H9 (cell line): ENCODE results near the gene RAPH1. TPM values are rescaled to one million over a fixed set of nuclear protein-coding genes. Genes with fewer than 3 reads are reported as not detected.
"Not testable (repeated sequence)": the region's sequence is repeated elsewhere in the genome, so short reads cannot be mapped to it uniquely, and the experiment has no call there.

Experiments
- DNase-seq: peaks from one replicate; pipeline ENCODE4 v3.0.0-alpha.2; 2017
- H2AFZ ChIP-seq: one replicate; pipeline ENCODE4 v1.6.1; 2013; ENCODE audit warnings: mild to moderate bottlenecking, low read length, control low read depth, moderate library complexity
- H2AK5ac ChIP-seq: 2 replicates; pipeline ENCODE4 v1.6.1; 2013; ENCODE audit warnings: low read length, control low read depth, mixed read lengths; ENCODE audit not compliant: insufficient read length
- H2BK120ac ChIP-seq: one replicate; pipeline ENCODE4 v1.6.1; 2013; ENCODE audit warnings: low read depth, mild to moderate bottlenecking, low read length, control low read depth, inconsistent platforms; ENCODE audit not compliant: poor library complexity, severe bottlenecking
- H2BK12ac ChIP-seq: 2 replicates; pipeline ENCODE4 v1.6.1; 2013; ENCODE audit warnings: low read length, control low read depth, mixed read lengths, low read depth; ENCODE audit not compliant: insufficient read length
- H2BK15ac ChIP-seq: 2 replicates; pipeline ENCODE4 v1.6.1; 2013; ENCODE audit warnings: low read depth, low read length, control low read depth
- H2BK20ac ChIP-seq: one replicate; pipeline ENCODE4 v1.6.1; 2013; ENCODE audit warnings: low read depth, mild to moderate bottlenecking, low read length, control low read depth, inconsistent platforms; ENCODE audit not compliant: poor library complexity, severe bottlenecking
- H2BK5ac ChIP-seq: 2 replicates; pipeline ENCODE4 v1.6.1; 2013; ENCODE audit warnings: low read length, control low read depth, mixed read lengths; ENCODE audit not compliant: insufficient read length
- H3K14ac ChIP-seq: 2 replicates; pipeline ENCODE4 v1.6.1; 2013; ENCODE audit warnings: low read length, control low read depth; ENCODE audit not compliant: insufficient read depth
- H3K18ac ChIP-seq: 2 replicates; pipeline ENCODE4 v1.6.1; 2013; ENCODE audit warnings: low read depth, mild to moderate bottlenecking, mixed read lengths, low read length, control low read depth; ENCODE audit not compliant: insufficient read length
- H3K23ac ChIP-seq: 2 replicates; pipeline ENCODE4 v1.6.1; 2013; ENCODE audit warnings: low read length, control low read depth, mixed read lengths, low read depth; ENCODE audit not compliant: insufficient read length
- H3K23me2 ChIP-seq: 2 replicates; pipeline ENCODE4 v1.6.1; 2013; ENCODE audit warnings: low read depth, mild to moderate bottlenecking, mixed read lengths, low read length, control low read depth; ENCODE audit not compliant: insufficient read length, poor library complexity, severe bottlenecking
- H3K27ac ChIP-seq: 2 replicates; pipeline ENCODE4 v1.5.1; 2013; ENCODE audit warnings: low read length, control low read depth, mixed read lengths, low read depth; ENCODE audit not compliant: insufficient read length
- H3K27me3 ChIP-seq: 2 replicates; pipeline ENCODE4 v1.6.1; 2013; ENCODE audit warnings: low read length, control low read depth, inconsistent platforms; ENCODE audit not compliant: insufficient read depth
- H3K4ac ChIP-seq: 2 replicates; pipeline ENCODE4 v1.6.1; 2013; ENCODE audit warnings: low read depth, mild to moderate bottlenecking, control low read depth, inconsistent platforms, low read length, moderate library complexity
- H3K4me1 ChIP-seq: 2 replicates; pipeline ENCODE4 v1.6.1; 2013; ENCODE audit warnings: low read length, control low read depth, inconsistent platforms; ENCODE audit not compliant: insufficient read depth
- H3K4me2 ChIP-seq: 2 replicates; pipeline ENCODE4 v1.6.1; 2013; ENCODE audit warnings: low read length, control low read depth, mixed read lengths; ENCODE audit not compliant: insufficient read length, insufficient read depth
- H3K56ac ChIP-seq: 2 replicates; pipeline ENCODE4 v1.6.1; 2013; ENCODE audit warnings: low read depth, mild to moderate bottlenecking, mixed read lengths, low read length, control low read depth; ENCODE audit not compliant: insufficient read length
- H3K79me1 ChIP-seq: 2 replicates; pipeline ENCODE4 v1.6.1; 2013; ENCODE audit warnings: low read depth, mild to moderate bottlenecking, moderate library complexity, low read length, control low read depth, inconsistent platforms; ENCODE audit not compliant: insufficient read depth, poor library complexity, severe bottlenecking
- H3K79me2 ChIP-seq: 2 replicates; pipeline ENCODE4 v1.6.1; 2013; ENCODE audit warnings: low read length, control low read depth, inconsistent platforms; ENCODE audit not compliant: insufficient read depth
- H3K9ac ChIP-seq: 2 replicates; pipeline ENCODE4 v1.6.1; 2013; ENCODE audit warnings: low read length, control low read depth, mixed read lengths; ENCODE audit not compliant: insufficient read length; ENCODE audit errors: extremely low read depth
- H3K9me3 ChIP-seq: one replicate; pipeline ENCODE4 v1.6.1; 2013; ENCODE audit warnings: low read depth, low read length, inconsistent platforms; ENCODE audit not compliant: control insufficient read depth
- H3T11ph ChIP-seq: one replicate; pipeline ENCODE4 v1.6.1; 2013; ENCODE audit warnings: mild to moderate bottlenecking, low read length, control low read depth, inconsistent platforms
- H4K20me1 ChIP-seq: one replicate; pipeline ENCODE4 v1.6.1; 2013; ENCODE audit not compliant: control insufficient read depth, insufficient read length, insufficient read depth
- H4K5ac ChIP-seq: 2 replicates; pipeline ENCODE4 v1.6.1; 2013; ENCODE audit warnings: low read depth, mild to moderate bottlenecking, mixed read lengths, low read length, control low read depth; ENCODE audit not compliant: insufficient read length
- H4K8ac ChIP-seq: replicated peaks from 2 replicates; pipeline ENCODE4 v1.6.1; 2013; ENCODE audit warnings: low read length, control low read depth, mixed read lengths, low read depth; ENCODE audit not compliant: insufficient read length
- H4K91ac ChIP-seq: 2 replicates; pipeline ENCODE4 v1.6.1; 2013; ENCODE audit warnings: low read depth, mild to moderate bottlenecking, moderate library complexity, mixed read lengths, low read length, control low read depth; ENCODE audit not compliant: insufficient read length
- H3K27ac Mint-ChIP-seq, 3 experiments: 2 replicates in 2 of 3; 3 replicates in 1 of 3; pipeline ENCODE4 v1.8.0; 2020 to 2021; ENCODE audit warnings: mixed read lengths in 3 of 3, mild to moderate bottlenecking in 1 of 3, moderate library complexity in 1 of 3
- H3K27me3 Mint-ChIP-seq: 2 replicates; pipeline ENCODE4 v1.8.0; 2021; ENCODE audit warnings: low read depth, mild to moderate bottlenecking, moderate library complexity, mixed read lengths
- H3K36me3 Mint-ChIP-seq, 3 experiments: 2 replicates in 2 of 3; 3 replicates in 1 of 3; pipeline ENCODE4 v1.8.0; 2020 to 2021; ENCODE audit warnings: low read depth in 3 of 3, mixed read lengths in 3 of 3; ENCODE audit not compliant: insufficient read depth in 1 of 3
- H3K4me1 Mint-ChIP-seq, 2 experiments: 2 replicates each; pipeline ENCODE4 v1.8.0; 2020; ENCODE audit warnings: mixed read lengths in 2 of 2
- H3K4me3 Mint-ChIP-seq, 2 experiments: 2 replicates in 1 of 2; 3 replicates in 1 of 2; pipeline ENCODE4 v1.8.0; 2020 to 2021; ENCODE audit warnings: mild to moderate bottlenecking in 2 of 2, mixed read lengths in 2 of 2, moderate library complexity in 1 of 2
- H3K9me3 Mint-ChIP-seq, 2 experiments: 2 replicates in 1 of 2; 3 replicates in 1 of 2; pipeline ENCODE4 v1.8.0; 2020; ENCODE audit warnings: mild to moderate bottlenecking in 2 of 2, mixed read lengths in 2 of 2, moderate library complexity in 1 of 2
- CTCF ChIP-seq: fragments of 200-600 bp; sonication (generic); conservative IDR thresholded peaks from 3 replicates; pipeline ENCODE4 v1.8.0; 2021; ENCODE audit warnings: antibody characterized with exemption, mild to moderate bottlenecking
- WGBS: extraction: QIAGEN DNeasy Blood & Tissue Kit; methylation state at CpG from one replicate; pipeline ENCODE4 v1.1.7; 2013; ENCODE audit warnings: missing lambda C conversion rate, low lambda C conversion rate, mixed read lengths; ENCODE audit not compliant: insufficient read length; ENCODE audit errors: extremely low coverage; 5-methylcytosine and 5-hydroxymethylcytosine counted together
- total RNA-seq: library from RNA; stranded (reverse); gene quantifications from 2 replicates; pipeline ENCODE4 v1.2.1, GENCODE V29; 2021

The RAPH1 gene
- total RNA-seq, 1 experiment from 2014 or later, result 17.1 TPM

- Histone ChIP-seq H3K4me2 (no peak overlapping the region), H3K23ac (no peak overlapping the region), H3K4ac (no peak overlapping the region), H3K18ac (no peak overlapping the region), H2BK12ac (no peak overlapping the region), H3K9ac (no peak overlapping the region), H3K23me2 (no peaks in the 10 kb centered on the region), H4K5ac (no peak overlapping the region), H2AK5ac (no peak overlapping the region), H2AFZ (no peak overlapping the region), H2BK120ac (no peak overlapping the region), H3K79me1 (no peaks in the 10 kb centered on the region), H3K56ac (no peak overlapping the region), H3K27me3 (no peaks in the 10 kb centered on the region), H3K4me1 (no peaks in the 10 kb centered on the region), H4K20me1 (no peaks in the 10 kb centered on the region), H4K8ac (no peak overlapping the region), H2BK20ac (no peak overlapping the region), H3K79me2 (no peaks in the 10 kb centered on the region), H3T11ph (no peak overlapping the region), H3K9me3 (no peaks in the 10 kb centered on the region), H3K14ac (no peak overlapping the region), H2BK5ac (no peak overlapping the region), H4K91ac (no peak overlapping the region), H2BK15ac (no peak overlapping the region), H3K27ac (no peak overlapping the region)
- Mint-ChIP-seq H3K27ac (no peak overlapping the region), H3K36me3 (no peaks in the 10 kb centered on the region), H3K9me3 (peaks cover 0 to 3% of the 10 kb centered on the region in 2 experiments; a peak in 2 of 5 replicates), H3K4me1 (peaks cover 0 to 2% of the 10 kb centered on the region in 2 experiments; a peak in 1 of 4 replicates), H3K4me3 (no peak overlapping the region), H3K27me3 (no peaks in the 10 kb centered on the region; the same call in 1 of the 2 replicates)
- TF ChIP-seq CTCF, result no peak
- no peak for DNase-seq
- WGBS, result no CpG with 5 or more reads among the region's 8 CpGs
These were observed 8.8 kb upstream of the RAPH1 start for GRCh38 chr2:203543898-203544328.

DNA sequence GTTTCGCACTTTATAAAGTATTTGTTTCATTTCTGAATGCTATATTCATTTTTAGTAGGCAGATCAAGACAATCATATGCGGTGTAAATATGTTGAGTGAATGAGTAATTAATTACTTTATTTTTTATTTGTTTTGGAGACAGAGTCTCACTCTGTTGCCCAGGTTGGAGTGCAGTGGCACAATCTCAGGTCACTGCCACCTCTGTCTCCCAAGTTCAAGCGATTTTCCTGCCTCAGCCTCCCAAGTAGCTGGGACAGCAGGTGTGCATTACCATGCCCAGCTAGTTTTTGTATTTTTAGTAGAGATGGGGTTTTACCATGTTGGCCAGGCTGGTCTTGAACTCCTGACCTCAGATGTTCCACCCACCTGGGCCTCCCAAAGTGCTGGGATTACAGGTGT lies 5.5 kb upstream of the RAPH1 start:
- H3K56ac ChIP-seq, H4K91ac ChIP-seq, H3K9me3 ChIP-seq, H3K4me2 ChIP-seq, H3K23me2 ChIP-seq, H3K23ac ChIP-seq, H3K79me1 ChIP-seq, H3K27me3 ChIP-seq, H3K9ac ChIP-seq, H3K27ac Mint-ChIP-seq, DNase-seq, H4K20me1 ChIP-seq, H3K4me1 Mint-ChIP-seq, H3K79me2 ChIP-seq, H2AFZ ChIP-seq, H3K4me1 ChIP-seq, H2BK15ac ChIP-seq, H3K27ac ChIP-seq, H3K14ac ChIP-seq, H2BK5ac ChIP-seq, H3K4ac ChIP-seq, H3K27me3 Mint-ChIP-seq, H2BK20ac ChIP-seq, H3T11ph ChIP-seq, H3K4me3 Mint-ChIP-seq, H3K18ac ChIP-seq, H4K5ac ChIP-seq, H2AK5ac ChIP-seq, H4K8ac ChIP-seq, H2BK120ac ChIP-seq, H2BK12ac ChIP-seq: not testable (repeated sequence)
- H3K9me3 Mint-ChIP-seq, result peaks cover 12 to 13% of the 10 kb centered on the region in 2 experiments
- WGBS, result no CpG with 5 or more reads among the region's 3 CpGs
- peaks cover 0 to 14% (median 7%) of the 10 kb centered on the region in 3 experiments; a peak in 5 of 7 replicates for H3K36me3 Mint-ChIP-seq
